HCT116 (cell line): ENCODE results near the gene LAMTOR4. TPM values are rescaled to one million over a fixed set of nuclear protein-coding genes. Genes with fewer than 3 reads are reported as not detected.
"Not testable (repeated sequence)": the region's sequence is repeated elsewhere in the genome, so short reads cannot be mapped to it uniquely, and the experiment has no call there.

Experiments used
- ATAC-seq: fragments of 200-7000 bp; cut with Tn5 transposase; 2 replicates; pipeline ENCODE4 v1.9.1; 2020; ENCODE audit warnings: mild to moderate bottlenecking, moderate library complexity
- BruUV-seq: library from RNA; stranded (reverse); fragments of 400-500 nt; replicated peaks from 2 replicates; lab custom pipeline; 2021; lab: Mats Ljungman, UMichigan
- CTCF ChIA-PET: fragments of 300-600 bp; sonication (Branson Sonifier 250); formaldehyde crosslinking; loops from one replicate; lab custom pipeline; 2021; ENCODE audit warnings: antibody characterized with exemption; lab: Charles Lee
- POLR2A ChIA-PET: fragments of 300-600, 350-600 bp; sonication (Branson Sonifier 250); formaldehyde crosslinking; loops from one replicate; lab custom pipeline; 2021; ENCODE audit warnings: antibody characterized with exemption; lab: Charles Lee
- RAD21 ChIA-PET, 2 experiments: fragments of 300-600 bp; sonication (Branson Sonifier 250); formaldehyde crosslinking; loops; one replicate each; lab custom pipeline; 2023; ENCODE audit warnings: low total read pairs in 2 of 2; ENCODE audit not compliant: uncharacterized antibody in 2 of 2, unreplicated experiment in 2 of 2, low non-redundant PET in 1 of 2; lab: Charles Lee
- DNase-seq: peaks from one replicate; pipeline ENCODE4 v3.0.0-alpha.2; 2010; ENCODE audit warnings: low read depth, low spot score
- H2AFZ ChIP-seq: fragments of 200-600 bp; shearing (Covaris generic), sonication (generic); 2 replicates; pipeline ENCODE4 v1.6.1; 2017; ENCODE audit warnings: low read depth, mixed run types, mixed read lengths, antibody characterized with exemption, low read length; ENCODE audit not compliant: poor library complexity, severe bottlenecking
- H3K27ac ChIP-seq: 2 replicates; pipeline ENCODE4 v1.5.1; 2012; ENCODE audit warnings: low read depth, low read length
- H3K27me3 ChIP-seq: fragments of 200-600 bp; sonication (generic); 2 replicates; pipeline ENCODE4 v1.6.1; 2016; ENCODE audit warnings: mixed run types, low read length, mixed read lengths; ENCODE audit not compliant: insufficient read depth
- H3K36me3 ChIP-seq, 2 experiments: fragments of 200-500 bp in 1 of 2; fragments of 200-600 bp in 1 of 2; sonication (Bioruptor generic) in 1 of 2; sonication (generic) in 1 of 2; 2 replicates each; pipeline versions ENCODE4 v1.5.1 to v1.6.1; 2014 to 2016; ENCODE audit warnings: low read length in 2 of 2, inconsistent platforms in 1 of 2, mixed read lengths in 1 of 2, mixed run types in 1 of 2; ENCODE audit not compliant: insufficient read depth in 2 of 2, control insufficient read depth in 1 of 2
- H3K4me1 ChIP-seq, 2 experiments: fragments of 200-600 bp in 1 of 2; sonication (generic) in 1 of 2; 2 replicates each; pipeline versions ENCODE4 v1.5.1 to v1.6.1; 2012 to 2017; ENCODE audit warnings: low read length in 2 of 2, inconsistent platforms in 1 of 2, mild to moderate bottlenecking in 1 of 2, mixed read lengths in 1 of 2, mixed run types in 1 of 2, moderate library complexity in 1 of 2; ENCODE audit not compliant: insufficient read depth in 2 of 2, control insufficient read depth in 1 of 2
- H3K4me2 ChIP-seq: fragments of 200-600 bp; sonication (generic); 2 replicates; pipeline ENCODE4 v1.6.1; 2017; ENCODE audit warnings: mixed run types, low read length, mixed read lengths
- H3K4me3 ChIP-seq, 2 experiments: fragments of 200-600 bp in 1 of 2; sonication (generic) in 1 of 2; replicated peaks in 1 of 2; 2 replicates each; pipeline ENCODE4 v1.5.1; 2011 to 2016; ENCODE audit warnings: low read length in 2 of 2, control low read depth in 1 of 2, low read depth in 1 of 2, mild to moderate bottlenecking in 1 of 2, mixed read lengths in 1 of 2, mixed run types in 1 of 2
- H3K79me2 ChIP-seq: fragments of 200-600 bp; sonication (generic); 2 replicates; pipeline ENCODE4 v1.6.1; 2017; ENCODE audit warnings: mild to moderate bottlenecking, mixed run types, low read length, moderate library complexity, mixed read lengths; ENCODE audit not compliant: insufficient read depth
- H3K9ac ChIP-seq: fragments of 200-600 bp; sonication (generic); 2 replicates; pipeline ENCODE4 v1.6.1; 2016; ENCODE audit warnings: low read length, mixed read lengths
- H3K9me2 ChIP-seq: fragments of 200-600 bp; sonication (generic), shearing (Covaris generic); 2 replicates; pipeline ENCODE4 v1.6.1; 2017; ENCODE audit warnings: mixed run types, mild to moderate bottlenecking, moderate library complexity; ENCODE audit not compliant: insufficient read depth
- H3K9me3 ChIP-seq, 2 experiments: fragments of 200-500 bp in 1 of 2; fragments of 200-600 bp in 1 of 2; sonication (Bioruptor generic) in 1 of 2; sonication (generic) in 1 of 2; 2 replicates each; pipeline ENCODE4 v1.6.1; 2014 to 2017; ENCODE audit warnings: low read length in 2 of 2, mixed read lengths in 2 of 2, inconsistent platforms in 1 of 2, low read depth in 1 of 2, mild to moderate bottlenecking in 1 of 2, mixed run types in 1 of 2, moderate library complexity in 1 of 2; ENCODE audit not compliant: control insufficient read depth in 1 of 2, insufficient read depth in 1 of 2
- H4K20me1 ChIP-seq: fragments of 200-600 bp; sonication (generic), shearing (Covaris generic); 2 replicates; pipeline ENCODE4 v1.6.1; 2017; ENCODE audit warnings: mixed run types, mild to moderate bottlenecking, moderate library complexity; ENCODE audit not compliant: insufficient read depth
- ATF3 ChIP-seq: IDR thresholded peaks from 2 replicates; pipeline ENCODE4 v1.6.1; 2012
- CEBPB ChIP-seq: IDR thresholded peaks from 2 replicates; pipeline ENCODE4 v1.6.1; 2012; ENCODE audit warnings: low read depth
- EGR1 ChIP-seq: IDR thresholded peaks from 2 replicates; pipeline ENCODE4 v1.6.1; 2012; ENCODE audit warnings: low read depth
- FOSL1 ChIP-seq: IDR thresholded peaks from 2 replicates; pipeline ENCODE4 v1.6.1; 2012; ENCODE audit warnings: low read depth
- POLR2A ChIP-seq: IDR thresholded peaks from 2 replicates; pipeline ENCODE4 v1.7.0; 2011; ENCODE audit warnings: borderline replicate concordance; ENCODE audit not compliant: insufficient read depth, insufficient read length; ENCODE audit errors: extremely low read depth
- RAD21 ChIP-seq: IDR thresholded peaks from 2 replicates; pipeline ENCODE4 v1.6.1; 2012; ENCODE audit warnings: low read depth, mild to moderate bottlenecking
- REST ChIP-seq: IDR thresholded peaks from 2 replicates; pipeline ENCODE4 v1.6.1; 2012; ENCODE audit warnings: low read depth
- SIN3A ChIP-seq: IDR thresholded peaks from 2 replicates; pipeline ENCODE4 v1.6.1; 2012; ENCODE audit warnings: low read depth
- SRF ChIP-seq: IDR thresholded peaks from 2 replicates; pipeline ENCODE4 v1.6.1; 2012; ENCODE audit warnings: low read depth
- TCF7L2 ChIP-seq: IDR thresholded peaks from 2 replicates; pipeline ENCODE4 v1.7.0; 2011; ENCODE audit warnings: borderline replicate concordance, inconsistent platforms; ENCODE audit not compliant: insufficient read depth, insufficient read length; ENCODE audit errors: extremely low read depth
- YY1 ChIP-seq: IDR thresholded peaks from 2 replicates; pipeline ENCODE4 v1.6.1; 2011; ENCODE audit warnings: low read length, low read depth, moderate library complexity, mild to moderate bottlenecking; ENCODE audit not compliant: insufficient replicate concordance; ENCODE audit errors: extremely low read depth
- ZFX ChIP-seq: fragments of 450-650 bp; IDR thresholded peaks from 2 replicates; pipeline ENCODE4 v1.6.1; 2017
- intact Hi-C: fragments of 100-400 bp; cut with micrococcal nuclease; formaldehyde crosslinking; loops from 2 replicates; pipeline ENCODE4 v1.10.0; 2022
- total RNA-seq: library from RNA; stranded (reverse); gene quantifications from one replicate; pipeline ENCODE4 v1.2.1, GENCODE V29; 2021; ENCODE audit not compliant: unreplicated experiment

Gene LAMTOR4
- total RNA-seq, 1 experiment from 2014 or later: 152 TPM

DNA sequence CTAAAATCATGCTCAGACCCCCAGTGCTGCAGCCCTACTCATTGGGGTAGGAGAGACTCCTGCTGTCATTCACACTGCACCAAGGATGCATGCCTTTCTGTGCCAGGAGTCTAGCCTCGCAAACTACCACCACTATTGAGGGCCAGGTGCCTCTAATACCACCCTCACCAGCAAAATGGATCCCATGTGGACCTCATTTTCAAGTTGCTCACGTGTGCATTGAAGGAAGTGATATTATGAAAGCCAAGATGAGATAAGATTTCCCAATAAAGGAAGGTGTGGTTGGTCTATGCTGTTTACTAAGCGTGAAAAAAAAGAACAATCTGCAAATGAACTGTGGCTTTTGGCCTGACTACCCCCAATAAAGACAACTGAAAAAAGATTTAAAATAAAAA lies 7.2 kb upstream of the LAMTOR4 start (continued):
- TF ChIP-seq REST: no peak
- TF ChIP-seq FOSL1: no peak
- TF ChIP-seq TCF7L2: no peak
- TF ChIP-seq SIN3A: no peak
- TF ChIP-seq SRF: no peak
- TF ChIP-seq POLR2A: no peak
- no peak for TF ChIP-seq RAD21
- no peak for TF ChIP-seq ZFX

GRCh38 chr7:100142461-100142860 lies 6.3 kb upstream of the LAMTOR4 start:
- Histone ChIP-seq H3K9ac (no peak overlapping the region), H3K9me3 (no peaks in the 10 kb centered on the region), H3K4me1 (no peaks in the 10 kb centered on the region), H4K20me1 (no peaks in the 10 kb centered on the region), H3K27me3 (no peaks in the 10 kb centered on the region), H3K4me2 (no peak overlapping the region), H3K4me3 (no peak overlapping the region), H2AFZ (no peak overlapping the region), H3K79me2 (no peaks in the 10 kb centered on the region), H3K27ac (no peak overlapping the region), H3K36me3 (no peaks in the 10 kb centered on the region), H3K9me2 (no peaks in the 10 kb centered on the region)
- ChIA-PET RAD21 (no interaction called here), CTCF (interaction anchor here (1.0 to 1.4 kb wide), 2 partner anchors 10 to 12 kb away, joined by 3 read pairs; no protein-coding TSS in a partner anchor), POLR2A (no interaction called here)
- ATAC-seq (no peak), DNase-seq (no peak)
- no TSS peak for BruUV-seq
- intact Hi-C loops: no loop called here
- no peak for TF ChIP-seq CEBPB
- TF ChIP-seq ATF3: no peak
- no peak for TF ChIP-seq YY1
- no peak for TF ChIP-seq SRF
- no peak for TF ChIP-seq EGR1
- TF ChIP-seq SIN3A: no peak

DNA sequence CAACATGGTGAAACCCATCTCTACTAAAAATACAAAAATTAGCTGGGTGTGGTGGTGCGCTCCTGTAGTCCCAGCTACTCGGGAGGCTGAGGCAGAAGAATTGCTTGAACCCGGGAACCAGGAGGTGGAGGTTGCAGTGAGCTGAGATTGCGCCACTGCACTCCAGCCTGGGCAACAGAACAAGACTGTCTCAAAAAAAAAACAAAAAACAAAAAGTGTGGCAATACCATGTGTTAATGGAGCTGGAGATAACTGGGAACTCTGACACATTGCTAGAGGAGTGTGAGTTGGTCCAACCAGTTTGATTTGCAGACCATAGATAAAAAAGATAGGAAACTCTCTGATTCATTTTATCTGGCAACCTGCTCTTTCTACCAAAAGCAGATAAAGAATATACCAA lies 2.4 kb upstream of the LAMTOR4 start:
- H3K9me3 ChIP-seq, RAD21 ChIA-PET, H3K4me2 ChIP-seq, H3K36me3 ChIP-seq, CTCF ChIA-PET, POLR2A ChIA-PET, H3K27ac ChIP-seq, BruUV-seq, intact Hi-C loops, H4K20me1 ChIP-seq, H3K27me3 ChIP-seq, DNase-seq, H3K4me3 ChIP-seq, ATAC-seq, H2AFZ ChIP-seq, H3K9me2 ChIP-seq, H3K9ac ChIP-seq: not testable (repeated sequence)
- peaks cover 16% of the 10 kb centered on the region for H3K79me2 ChIP-seq
- peaks cover 9 to 21% of the 10 kb centered on the region in 2 experiments for H3K4me1 ChIP-seq
